Measurements from ENCODE around the gene EPB41L4B.

GRCh38 chr9:109213285-109214121 lies 107.4 kb downstream of the EPB41L4B start:
- TF ChIP-seq CTCF (IDR thresholded peaks at IDR 0.05; ENCODE audit: low read depth, low read length) (no peak), POLR2A (IDR thresholded peaks at IDR 0.05; ENCODE audit: extremely low read depth, insufficient read length) (no peak), MYC (IDR thresholded peaks at IDR 0.05; ENCODE audit: low read depth, low read length) (no peak), MAX (IDR thresholded peaks at IDR 0.05; ENCODE audit: low read depth, low read length) (no peak)

Measured in NB4 (cell line).